Upper lobe of left lung (tissue), 6 donors: Measurements from ENCODE around the gene SLFN5. TPM values are rescaled to one million over a fixed set of nuclear protein-coding genes. Genes with fewer than 3 reads are reported as not detected.

Experiments
- ATAC-seq, 2 donors: fragments of 200-7000 bp; cut with Tn5 transposase; one replicate each; pipeline ENCODE4 v1.9.1; 2022; ENCODE audit warnings: mild to moderate bottlenecking in 2 of 2, moderate library complexity in 2 of 2; ENCODE audit not compliant: low FRiP score in 2 of 2
- DNase-seq, 2 donors: peaks; one replicate each; pipeline ENCODE4 v3.0.0-alpha.2; 2019 to 2020
- H3K27ac ChIP-seq, 4 donors: fragments of 200-600 bp; sonication (generic); one replicate each; pipeline ENCODE4 v1.5.1; 2016 to 2019
- H3K27me3 ChIP-seq, 4 donors: fragments of 200-600 bp; sonication (generic); one replicate each; pipeline ENCODE4 v1.5.1; 2017 to 2019
- H3K36me3 ChIP-seq, 4 donors: fragments of 200-600 bp; sonication (generic); one replicate each; pipeline ENCODE4 v1.5.1; 2016 to 2019
- H3K4me1 ChIP-seq, 4 donors: fragments of 200-600 bp; sonication (generic); one replicate each; pipeline ENCODE4 v1.5.1; 2018 to 2019
- H3K4me3 ChIP-seq, 4 donors: fragments of 200-600 bp; sonication (generic); one replicate each; pipeline ENCODE4 v1.5.1; 2017 to 2019; ENCODE audit warnings: mild to moderate bottlenecking in 2 of 4, moderate library complexity in 1 of 4
- H3K9me3 ChIP-seq, 4 donors: fragments of 200-600 bp; sonication (generic); one replicate each; pipeline ENCODE4 v1.5.1; 2018 to 2019
- CTCF ChIP-seq, 6 experiments: fragments of 450-650 bp in 4 of 6; fragments of 200-600 bp in 2 of 6; sonication (generic) in 2 of 6; IDR thresholded peaks; one replicate each; pipeline ENCODE4 v1.5.1; 2016 to 2019; ENCODE audit warnings: antibody characterized with exemption in 6 of 6
- EP300 ChIP-seq, 4 donors: sonication (generic); formaldehyde crosslinking; IDR thresholded peaks; one replicate each; pipeline ENCODE4 v1.5.1; 2017; ENCODE audit warnings: antibody characterized with exemption in 4 of 4, control low read depth in 2 of 4
- POLR2A ChIP-seq, 4 donors: fragments of 450-650 bp; IDR thresholded peaks; one replicate each; pipeline ENCODE4 v1.5.1; 2016 to 2017; ENCODE audit warnings: antibody characterized with exemption in 4 of 4, mild to moderate bottlenecking in 2 of 4
- POLR2AphosphoS5 ChIP-seq, 2 donors: sonication (generic); formaldehyde crosslinking; IDR thresholded peaks; one replicate each; pipeline ENCODE4 v1.5.1; 2017; ENCODE audit warnings: antibody characterized with exemption in 2 of 2
- WGBS, 2 donors: methylation state at CpG; one replicate each; pipeline ENCODE4 v1.1.5; 2017 to 2018; 5-methylcytosine and 5-hydroxymethylcytosine counted together
- total RNA-seq, 6 donors: library from RNA; depleted of rRNA in 4 of 6; stranded (reverse); fragments of >200 nt in 4 of 6; gene quantifications; one replicate each; pipeline versions ENCODE4 v1.1.0 to v1.2.1, GENCODE V29; 2016 to 2021
- donor health status: DM: no; HTN: no; CAD: no; lungs with moderate emphysema.
- donor health status: DM: no; HTN: yes; CAD: no; lungs with severe emphysema.

SLFN5 gene
- total RNA-seq, 6 donors from 2014 or later = 26.7 to 48.5 (median 43.2) TPM

GRCh38 chr17:35286120-35286781 is 43.4 kb downstream of the SLFN5 start:
- ATAC-seq = no peak
- Histone ChIP-seq H3K4me1 (no peaks in the 10 kb centered on the region), H3K27me3 (no peaks in the 10 kb centered on the region), H3K27ac (no peak overlapping the region), H3K36me3 (no peaks in the 10 kb centered on the region), H3K4me3 (no peak overlapping the region), H3K9me3 (peaks cover 0 to 3% (median 0%) of the 10 kb centered on the region in 4 donors)
- WGBS, 2 donors = 64 to 66% methylated on average over 2 of the region's 2 CpGs
- DNase-seq = no peak
- TF ChIP-seq CTCF (IDR thresholded peaks at IDR 0.05) (no peak), POLR2AphosphoS5 (IDR thresholded peaks at IDR 0.05) (no peak), POLR2A (IDR thresholded peaks at IDR 0.05) (no peak), EP300 (IDR thresholded peaks at IDR 0.05) (no peak)

GRCh38 chr17:35287286-35287811 is 44.5 kb downstream of the SLFN5 start:
- no peak for ATAC-seq

GRCh38 chr17:35289222-35289621 is 46.4 kb downstream of the SLFN5 start:
- Histone ChIP-seq H3K4me3 (no peak overlapping the region), H3K9me3 (peaks cover 0 to 3% (median 0%) of the 10 kb centered on the region in 4 donors), H3K27me3 (no peaks in the 10 kb centered on the region), H3K36me3 (no peaks in the 10 kb centered on the region), H3K27ac (no peak overlapping the region), H3K4me1 (no peaks in the 10 kb centered on the region)
- 31 to 36% methylated on average over 1 of the region's 1 CpG for WGBS, 2 donors
- DNase-seq (no peak), ATAC-seq (no peak)
- TF ChIP-seq CTCF (IDR thresholded peaks at IDR 0.05) (no peak), POLR2AphosphoS5 (IDR thresholded peaks at IDR 0.05) (no peak), EP300 (IDR thresholded peaks at IDR 0.05) (no peak), POLR2A (IDR thresholded peaks at IDR 0.05) (no peak)

More at GRCh38 chr17:35287286-35287811, 44.5 kb downstream of the SLFN5 start:
- no peaks in the 10 kb centered on the region for H3K36me3 ChIP-seq
- TF ChIP-seq EP300 (IDR thresholded peaks at IDR 0.05) (no peak), CTCF (IDR thresholded peaks at IDR 0.05) (no peak), POLR2AphosphoS5 (IDR thresholded peaks at IDR 0.05) (no peak), POLR2A (IDR thresholded peaks at IDR 0.05) (no peak)
- H3K27ac ChIP-seq = no peak overlapping the region
- 77 to 80% methylated on average over 1 of the region's 1 CpG for WGBS, 2 donors
- H3K27me3 ChIP-seq = no peaks in the 10 kb centered on the region
- H3K9me3 ChIP-seq = peaks cover 0 to 3% (median 0%) of the 10 kb centered on the region in 4 donors
- no peaks in the 10 kb centered on the region for H3K4me1 ChIP-seq
- no peak for DNase-seq
- no peak overlapping the region for H3K4me3 ChIP-seq

GRCh38 chr17:35291802-35292201 is 48.9 kb downstream of the SLFN5 start:
- no peak for DNase-seq
- Histone ChIP-seq H3K27ac (no peak overlapping the region), H3K4me3 (no peak overlapping the region), H3K9me3 (peaks cover 0 to 3% (median 0%) of the 10 kb centered on the region in 4 donors), H3K27me3 (no peaks in the 10 kb centered on the region), H3K4me1 (no peaks in the 10 kb centered on the region), H3K36me3 (no peaks in the 10 kb centered on the region)
- TF ChIP-seq POLR2AphosphoS5 (IDR thresholded peaks at IDR 0.05) (no peak), POLR2A (IDR thresholded peaks at IDR 0.05) (no peak), EP300 (IDR thresholded peaks at IDR 0.05) (no peak), CTCF (IDR thresholded peaks at IDR 0.05) (no peak)
- WGBS, 2 donors = 78 to 90% methylated on average over 1 of the region's 1 CpG
- no peak for ATAC-seq
